ENCODE results near the gene SIAE. TPM values are rescaled to one million over a fixed set of nuclear protein-coding genes. Genes with fewer than 3 reads are reported as not detected.

Gene SIAE
- total and polyA plus RNA-seq, 2 donors (not counting 1 experiment from before 2014, with no cell fraction given): 3.6 to 4.5 TPM

GRCh38 chr11:124622531-124623451 lies 50.7 kb downstream of the SIAE start, which contains the start of gene TBRG1:
Gene TBRG1 (plus strand): TSS chr11:124622864. CDS start chr11:124623084, 220 bp downstream.
- peak within 1 kb of the TSS; percentile 95 for H3K9ac ChIP-seq (ENCODE audit: low read length)
- peak; percentile 89 for DNase-seq
- Mint-ChIP-seq H3K9me3 (ENCODE audit: insufficient read depth) (no peaks in the 10 kb centered on the region), H3K27me3 (peaks cover 24% of the 10 kb centered on the region), H3K4me3 (peak within 1 kb of the TSS; percentile 99), H3K4me1 (peaks cover 31% of the 10 kb centered on the region), H3K27ac (peak within 1 kb of the TSS; percentile 97)
- 0% methylated on average over 54 of the region's 57 CpGs for WGBS (ENCODE audit: insufficient coverage)
- peak within 1 kb of the TSS; percentile 71 to 95 for H3K27ac ChIP-seq (ENCODE audit: low read length in 2 of 2)
- ATAC-seq (ENCODE audit: low read depth): peak; percentile 97
- peaks cover 0 to 28% of the 10 kb centered on the region in 2 experiments for H3K36me3 ChIP-seq (replicated peaks in 1 of 2; ENCODE audit: control extremely low read depth in 1 of 2, control insufficient read depth in 1 of 2, extremely low read depth in 1 of 2, insufficient read depth in 2 of 2, low read length in 1 of 2)
- ChIA-PET CTCF (interaction anchor here (0.8 to 1.9 kb wide), 7 partner anchors 12 to 551 kb away, joined by 3 to 10 read pairs (median 3); partner anchors contain the start of gene PANX3), POLR2A (interaction anchor here (0.6 to 1.1 kb wide), 3 partner anchors 12 to 331 kb away, joined by 3 read pairs; partner anchors contain the start of genes CCDC15 and MSANTD2)
- no peak for TF ChIP-seq EZH2 (IDR thresholded peaks at IDR 0.05; ENCODE audit: borderline replicate concordance, insufficient read depth, low read depth, low read length, poor library complexity, severe bottlenecking)
- TF ChIP-seq, protein P1, sequence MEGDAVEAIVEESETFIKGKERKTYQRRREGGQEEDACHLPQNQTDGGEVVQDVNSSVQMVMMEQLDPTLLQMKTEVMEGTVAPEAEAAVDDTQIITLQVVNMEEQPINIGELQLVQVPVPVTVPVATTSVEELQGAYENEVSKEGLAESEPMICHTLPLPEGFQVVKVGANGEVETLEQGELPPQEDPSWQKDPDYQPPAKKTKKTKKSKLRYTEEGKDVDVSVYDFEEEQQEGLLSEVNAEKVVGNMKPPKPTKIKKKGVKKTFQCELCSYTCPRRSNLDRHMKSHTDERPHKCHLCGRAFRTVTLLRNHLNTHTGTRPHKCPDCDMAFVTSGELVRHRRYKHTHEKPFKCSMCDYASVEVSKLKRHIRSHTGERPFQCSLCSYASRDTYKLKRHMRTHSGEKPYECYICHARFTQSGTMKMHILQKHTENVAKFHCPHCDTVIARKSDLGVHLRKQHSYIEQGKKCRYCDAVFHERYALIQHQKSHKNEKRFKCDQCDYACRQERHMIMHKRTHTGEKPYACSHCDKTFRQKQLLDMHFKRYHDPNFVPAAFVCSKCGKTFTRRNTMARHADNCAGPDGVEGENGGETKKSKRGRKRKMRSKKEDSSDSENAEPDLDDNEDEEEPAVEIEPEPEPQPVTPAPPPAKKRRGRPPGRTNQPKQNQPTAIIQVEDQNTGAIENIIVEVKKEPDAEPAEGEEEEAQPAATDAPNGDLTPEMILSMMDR (IDR thresholded peaks at IDR 0.05): no peak
- H3K4me3 ChIP-seq (ENCODE audit: control extremely low read depth in 1 of 5, extremely low read depth in 1 of 5, insufficient read depth in 1 of 5, low read depth in 2 of 5, low read length in 4 of 5): peak within 1 kb of the TSS; percentile 75 to 98 (median 91)
- H3K27me3 ChIP-seq (replicated peaks in 1 of 4; ENCODE audit: control extremely low read depth in 1 of 4, control insufficient read depth in 3 of 4, insufficient read depth in 4 of 4, low read length in 3 of 4): peaks cover 0 to 13% (median 3%) of the 10 kb centered on the region in 4 experiments
- no peaks in the 10 kb centered on the region for H3K9me3 ChIP-seq (ENCODE audit: control extremely low read depth in 1 of 3, control insufficient read depth in 2 of 3, insufficient read depth in 1 of 3, low read length in 2 of 3)
- peaks cover 30% of the 10 kb centered on the region for H3K79me2 ChIP-seq (ENCODE audit: control insufficient read depth, insufficient read depth, low read length)
- intact Hi-C loops (cut with micrococcal nuclease): loop anchor here (1.0 to 5.0 kb wide), 6 partner anchors 125 to 880 kb away; partner anchors contain the start of genes CCDC15, ESAM, TMEM218 and ZNF202
- peaks cover 15 to 17% of the 10 kb centered on the region in 2 donors for H3K4me1 ChIP-seq (ENCODE audit: control insufficient read depth in 2 of 2, insufficient read depth in 2 of 2, low read length in 2 of 2)
- H2AFZ ChIP-seq (ENCODE audit: insufficient read depth, low read depth, low read length, poor library complexity, severe bottlenecking): peak within 1 kb of the TSS; percentile 88
- H4K20me1 ChIP-seq (ENCODE audit: control insufficient read depth, insufficient read depth, low read length, poor library complexity, severe bottlenecking): peaks cover 27% of the 10 kb centered on the region
- peak within 1 kb of the TSS; percentile 87 for H3K4me2 ChIP-seq (replicated peaks; ENCODE audit: low read depth, low read length, poor library complexity, severe bottlenecking)
